PFSK-1 (cell line): Measurements from ENCODE around the gene PRKN.

Experiments used
- FOXP2 ChIP-seq: optimal IDR thresholded peaks from 2 replicates; pipeline ENCODE3; 2011; ENCODE audit warnings: borderline replicate concordance, control low read depth, inconsistent platforms; ENCODE audit not compliant: insufficient read depth; ENCODE audit errors: extremely low read length, extremely low read depth
- POLR2AphosphoS5 ChIP-seq: IDR thresholded peaks from 2 replicates; pipeline ENCODE4 v1.6.1; 2012; ENCODE audit warnings: low read depth, mild to moderate bottlenecking, control low read depth, low read length, moderate library complexity
- SIN3A ChIP-seq: IDR thresholded peaks from 2 replicates; pipeline ENCODE4 v1.6.1; 2012; ENCODE audit warnings: mild to moderate bottlenecking, low read length, moderate library complexity, borderline replicate concordance; ENCODE audit not compliant: insufficient read depth
- TAF1 ChIP-seq: IDR thresholded peaks from 2 replicates; pipeline ENCODE4 v1.6.1; 2012; ENCODE audit warnings: low read length, control low read depth, borderline replicate concordance; ENCODE audit not compliant: insufficient read depth
- TF ChIP-seq, protein P1 (sequence below), 2 experiments: IDR thresholded peaks; 2 replicates each; pipeline versions ENCODE4 v1.6.1 to v1.8.0; 2011 to 2012; ENCODE audit warnings: low read depth in 2 of 2, low read length in 2 of 2, control low read depth in 1 of 2, inconsistent platforms in 1 of 2, mild to moderate bottlenecking in 1 of 2, moderate library complexity in 1 of 2; ENCODE audit not compliant: insufficient read depth in 1 of 2

The PRKN gene

DNA sequence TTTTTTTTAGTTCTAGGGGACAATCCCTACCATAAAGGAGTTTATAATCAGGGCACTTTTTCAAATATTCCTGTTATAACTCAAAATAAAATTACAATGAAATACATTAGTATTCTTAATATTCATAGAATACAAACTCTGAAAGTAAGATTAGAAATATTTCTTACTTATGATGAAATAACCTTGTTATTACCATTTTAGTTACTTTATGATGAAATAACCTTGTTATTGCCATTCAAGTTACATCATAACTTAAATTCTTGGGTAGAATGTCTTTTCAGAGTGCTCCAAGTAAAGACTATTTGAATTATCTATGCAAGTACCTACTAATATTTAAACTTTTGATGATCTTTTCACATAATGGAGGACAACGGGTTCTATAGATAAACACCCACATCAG is 43.4 kb upstream of the PRKN start:
- TF ChIP-seq TAF1 (no peak), SIN3A (no peak)

- TF ChIP-seq, protein P1, sequence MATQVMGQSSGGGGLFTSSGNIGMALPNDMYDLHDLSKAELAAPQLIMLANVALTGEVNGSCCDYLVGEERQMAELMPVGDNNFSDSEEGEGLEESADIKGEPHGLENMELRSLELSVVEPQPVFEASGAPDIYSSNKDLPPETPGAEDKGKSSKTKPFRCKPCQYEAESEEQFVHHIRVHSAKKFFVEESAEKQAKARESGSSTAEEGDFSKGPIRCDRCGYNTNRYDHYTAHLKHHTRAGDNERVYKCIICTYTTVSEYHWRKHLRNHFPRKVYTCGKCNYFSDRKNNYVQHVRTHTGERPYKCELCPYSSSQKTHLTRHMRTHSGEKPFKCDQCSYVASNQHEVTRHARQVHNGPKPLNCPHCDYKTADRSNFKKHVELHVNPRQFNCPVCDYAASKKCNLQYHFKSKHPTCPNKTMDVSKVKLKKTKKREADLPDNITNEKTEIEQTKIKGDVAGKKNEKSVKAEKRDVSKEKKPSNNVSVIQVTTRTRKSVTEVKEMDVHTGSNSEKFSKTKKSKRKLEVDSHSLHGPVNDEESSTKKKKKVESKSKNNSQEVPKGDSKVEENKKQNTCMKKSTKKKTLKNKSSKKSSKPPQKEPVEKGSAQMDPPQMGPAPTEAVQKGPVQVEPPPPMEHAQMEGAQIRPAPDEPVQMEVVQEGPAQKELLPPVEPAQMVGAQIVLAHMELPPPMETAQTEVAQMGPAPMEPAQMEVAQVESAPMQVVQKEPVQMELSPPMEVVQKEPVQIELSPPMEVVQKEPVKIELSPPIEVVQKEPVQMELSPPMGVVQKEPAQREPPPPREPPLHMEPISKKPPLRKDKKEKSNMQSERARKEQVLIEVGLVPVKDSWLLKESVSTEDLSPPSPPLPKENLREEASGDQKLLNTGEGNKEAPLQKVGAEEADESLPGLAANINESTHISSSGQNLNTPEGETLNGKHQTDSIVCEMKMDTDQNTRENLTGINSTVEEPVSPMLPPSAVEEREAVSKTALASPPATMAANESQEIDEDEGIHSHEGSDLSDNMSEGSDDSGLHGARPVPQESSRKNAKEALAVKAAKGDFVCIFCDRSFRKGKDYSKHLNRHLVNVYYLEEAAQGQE (IDR thresholded peaks at IDR 0.05; ENCODE audit: insufficient read depth in 1 of 2, low read depth in 2 of 2, low read length in 2 of 2): no peak
- TF ChIP-seq FOXP2 (no peak), SIN3A (no peak), POLR2AphosphoS5 (no peak), TAF1 (no peak)
These were observed 42.6 kb upstream of the PRKN start for GRCh38 chr6:162770136-162770535.

- TF ChIP-seq, protein P1 (IDR thresholded peaks at IDR 0.05; ENCODE audit: insufficient read depth in 1 of 2, low read depth in 2 of 2, low read length in 2 of 2): no peak
- no peak for TF ChIP-seq TAF1
- TF ChIP-seq FOXP2: no peak
- TF ChIP-seq POLR2AphosphoS5: no peak
- no peak for TF ChIP-seq SIN3A
These were observed 26.2 kb upstream of the PRKN start for GRCh38 chr6:162753775-162754174.

GRCh38 chr6:162751211-162751859 is 23.8 kb upstream of the PRKN start:
- TF ChIP-seq POLR2AphosphoS5: no peak
- TF ChIP-seq, protein P1 (IDR thresholded peaks at IDR 0.05; ENCODE audit: insufficient read depth in 1 of 2, low read depth in 2 of 2, low read length in 2 of 2): no peak
- no peak for TF ChIP-seq TAF1
- no peak for TF ChIP-seq FOXP2
- TF ChIP-seq SIN3A: no peak

DNA sequence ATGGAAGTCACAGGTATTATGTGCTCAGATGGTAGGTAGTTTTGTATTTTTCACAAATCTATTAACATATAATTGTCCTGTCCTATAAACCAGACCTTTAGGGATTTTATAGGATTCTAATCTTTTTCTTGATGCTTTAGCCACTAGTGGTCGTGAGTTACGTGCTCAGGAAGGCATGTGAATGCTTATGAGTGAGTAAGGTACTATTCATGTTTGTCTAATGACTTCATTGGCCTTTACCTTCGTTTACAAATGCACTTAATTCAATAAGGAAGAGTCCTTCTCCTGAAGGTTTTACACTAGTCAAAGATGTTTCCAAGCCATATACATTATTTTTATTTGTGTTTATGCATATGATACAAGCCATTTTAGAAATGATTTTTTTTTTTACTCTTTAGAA is 23.2 kb upstream of the PRKN start:
- no peak for TF ChIP-seq FOXP2
- TF ChIP-seq, protein P1 (IDR thresholded peaks at IDR 0.05; ENCODE audit: insufficient read depth in 1 of 2, low read depth in 2 of 2, low read length in 2 of 2): no peak
- TF ChIP-seq TAF1: no peak
- TF ChIP-seq POLR2AphosphoS5: no peak
- no peak for TF ChIP-seq SIN3A
